Neural cell (in vitro differentiated cells): Measurements from ENCODE around the gene PTPRO. TPM values are rescaled to one million over a fixed set of nuclear protein-coding genes. Genes with fewer than 3 reads are reported as not detected.
A peak's percentile ranks its signal among the peaks of the same experiment; 100 is the strongest.

Experiments used
- H2AFZ ChIP-seq: fragments of 200-600, 300-800 bp; sonication (generic), shearing (Covaris generic); 2 replicates; pipeline ENCODE4 v1.6.0; 2014; ENCODE audit warnings: low read depth, mild to moderate bottlenecking, antibody characterized with exemption, low read length, moderate library complexity
- H3F3A ChIP-seq: fragments of 200-600 bp; shearing (Covaris generic); 2 replicates; pipeline ENCODE4 v1.6.1; 2016; ENCODE audit warnings: mild to moderate bottlenecking, moderate library complexity, mixed read lengths, antibody characterized with exemption, low read length; ENCODE audit not compliant: insufficient read depth, poor library complexity, severe bottlenecking
- H3K27ac ChIP-seq: fragments of 200-600, 300-800 bp; sonication (generic), shearing (Covaris generic); 2 replicates; pipeline ENCODE4 v1.5.1; 2014; ENCODE audit warnings: mild to moderate bottlenecking, low read length, moderate library complexity
- H3K27me3 ChIP-seq: fragments of 300-800, 200-600 bp; sonication (generic), shearing (Covaris generic); 2 replicates; pipeline ENCODE4 v1.6.0; 2014; ENCODE audit warnings: mild to moderate bottlenecking, low read depth, low read length, moderate library complexity; ENCODE audit not compliant: insufficient read depth
- H3K36me3 ChIP-seq: fragments of 300-800, 200-600 bp; sonication (generic), shearing (Covaris generic); 2 replicates; pipeline ENCODE4 v1.5.1; 2014; ENCODE audit warnings: mild to moderate bottlenecking, antibody characterized with exemption, low read length, moderate library complexity; ENCODE audit not compliant: insufficient read depth
- H3K4me2 ChIP-seq: fragments of 300-800, 200-600 bp; sonication (generic), shearing (Covaris generic); 2 replicates; pipeline ENCODE4 v1.6.0; 2014; ENCODE audit warnings: mild to moderate bottlenecking, low read length
- H3K4me3 ChIP-seq: fragments of 300-800, 200-600 bp; sonication (generic), shearing (Covaris generic); 2 replicates; pipeline ENCODE4 v1.5.1; 2014; ENCODE audit warnings: mild to moderate bottlenecking, low read length, moderate library complexity
- H3K79me2 ChIP-seq: fragments of 200-600 bp; shearing (Covaris generic); replicated peaks from 2 replicates; pipeline ENCODE4 v1.6.0; 2014; ENCODE audit warnings: mild to moderate bottlenecking, low read length, moderate library complexity; ENCODE audit not compliant: insufficient read depth
- H3K9ac ChIP-seq: fragments of 300-800, 200-600 bp; sonication (generic), shearing (Covaris generic); 2 replicates; pipeline ENCODE4 v1.6.1; 2016; ENCODE audit warnings: mild to moderate bottlenecking, low read length, mixed read lengths
- H3K9me2 ChIP-seq: fragments of 200-600 bp; shearing (Covaris generic); 2 replicates; pipeline ENCODE4 v1.6.1; 2016; ENCODE audit warnings: mild to moderate bottlenecking, low read length, mixed read lengths; ENCODE audit not compliant: insufficient read depth
- H3K9me3 ChIP-seq: fragments of 200-600, 300-800 bp; sonication (generic), shearing (Covaris generic); 2 replicates; pipeline ENCODE4 v1.6.1; 2016; ENCODE audit warnings: mild to moderate bottlenecking, mixed run types, low read length, moderate library complexity, mixed read lengths
- H4K20me1 ChIP-seq: fragments of 200-600 bp; shearing (Covaris generic); 2 replicates; pipeline ENCODE4 v1.6.1; 2016; ENCODE audit warnings: mild to moderate bottlenecking, mixed run types; ENCODE audit not compliant: insufficient read depth
- EP300 ChIP-seq: fragments of 450-650 bp; conservative IDR thresholded peaks from 2 replicates; pipeline ENCODE4 v1.6.1; 2014; ENCODE audit warnings: antibody characterized with exemption, mild to moderate bottlenecking, moderate library complexity; ENCODE audit not compliant: poor library complexity, severe bottlenecking
- EZH2 ChIP-seq: fragments of 200-600, 300-800 bp; shearing (Covaris generic), sonication (generic); IDR thresholded peaks from 2 replicates; pipeline ENCODE4 v1.6.1; 2014; ENCODE audit warnings: antibody characterized with exemption, low read length, borderline replicate concordance, mild to moderate bottlenecking; ENCODE audit not compliant: insufficient read depth, poor library complexity, severe bottlenecking
- MXI1 ChIP-seq: fragments of 450-650 bp; conservative IDR thresholded peaks from 2 replicates; pipeline ENCODE4 v1.6.1; 2014; ENCODE audit warnings: antibody characterized with exemption, mild to moderate bottlenecking; ENCODE audit not compliant: poor library complexity, severe bottlenecking
- POLR2AphosphoS5 ChIP-seq: IDR thresholded peaks from 2 replicates; pipeline ENCODE4 v1.6.1; 2012
- RAD21 ChIP-seq: fragments of 450-650 bp; conservative IDR thresholded peaks from 2 replicates; pipeline ENCODE4 v1.6.1; 2014; ENCODE audit warnings: antibody characterized with exemption, mild to moderate bottlenecking, moderate library complexity
- SMC3 ChIP-seq: fragments of 450-650 bp; conservative IDR thresholded peaks from 2 replicates; pipeline ENCODE4 v1.6.1; 2014; ENCODE audit warnings: antibody characterized with exemption, mild to moderate bottlenecking, moderate library complexity; ENCODE audit not compliant: poor library complexity
- TAF1 ChIP-seq: IDR thresholded peaks from 2 replicates; pipeline ENCODE4 v1.6.1; 2012; ENCODE audit warnings: low read depth
- polyA plus RNA-seq: library from polyadenylated mRNA; depleted of rRNA; stranded (reverse); fragments of >200 nt; gene quantifications from 2 replicates; pipeline ENCODE4 v1.2.3, GENCODE V29; 2014
- TF ChIP-seq, protein P1 (sequence below): fragments of 450-650 bp; IDR thresholded peaks from 2 replicates; pipeline ENCODE4 v1.5.1; 2014; ENCODE audit warnings: antibody characterized with exemption, mild to moderate bottlenecking, moderate library complexity; ENCODE audit not compliant: poor library complexity, severe bottlenecking
- TF ChIP-seq, protein P2 (sequence below): IDR thresholded peaks from 2 replicates; pipeline ENCODE4 v1.6.1; 2012; ENCODE audit warnings: borderline replicate concordance

PTPRO gene
- polyA plus RNA-seq, 1 donor from 2014 or later = 124 TPM

DNA sequence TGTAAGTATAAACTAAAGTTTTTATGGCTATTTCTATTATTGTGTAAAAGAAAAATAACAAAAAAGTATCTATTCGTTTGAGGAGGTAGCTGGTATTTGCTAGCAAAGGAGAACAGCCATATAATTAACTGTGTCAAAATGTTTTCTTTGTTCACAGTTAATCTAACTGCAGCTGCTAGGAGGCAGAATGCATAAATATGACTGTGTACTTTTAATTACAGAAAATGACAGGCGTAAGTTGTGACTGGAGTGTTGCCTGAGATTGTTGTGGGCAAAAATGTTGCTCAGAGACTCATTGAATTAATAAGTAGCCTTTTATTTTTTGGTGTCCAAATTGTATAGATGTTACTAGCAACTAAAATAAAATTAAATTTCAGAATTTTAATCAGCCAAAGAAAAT is 33.5 kb downstream of the PTPRO start:
- Histone ChIP-seq H3K4me3 (no peak overlapping the region), H3K36me3 (no peaks in the 10 kb centered on the region), H3K9ac (no peak overlapping the region), H3K27ac (peak overlapping the region; percentile 84), H3K79me2 (peaks cover 10% of the 10 kb centered on the region), H3K9me2 (no peaks in the 10 kb centered on the region), H3K9me3 (no peaks in the 10 kb centered on the region), H3K27me3 (no peaks in the 10 kb centered on the region), H2AFZ (no peak overlapping the region), H3K4me2 (no peak overlapping the region), H4K20me1 (no peaks in the 10 kb centered on the region), H3F3A (no peaks in the 10 kb centered on the region)
- TF ChIP-seq POLR2AphosphoS5 (no peak), MXI1 (no peak)

- no peaks in the 10 kb centered on the region for H3K36me3 ChIP-seq
- peak overlapping the region; percentile 55 for H3K4me3 ChIP-seq
- H3K27ac ChIP-seq = peak overlapping the region; percentile 84
These were observed 34.6 kb downstream of the PTPRO start for GRCh38 chr12:15356951-15357364.

More at GRCh38 chr12:15356951-15357364, 34.6 kb downstream of the PTPRO start:
- no peak overlapping the region for H2AFZ ChIP-seq
- peak overlapping the region; percentile 42 for H3K4me2 ChIP-seq
- H3K79me2 ChIP-seq = peaks cover 10% of the 10 kb centered on the region
- H3K9me2 ChIP-seq = no peaks in the 10 kb centered on the region
- no peaks in the 10 kb centered on the region for H3K9me3 ChIP-seq
- H3K9ac ChIP-seq = peak overlapping the region; percentile 54
- no peaks in the 10 kb centered on the region for H4K20me1 ChIP-seq
- H3K27me3 ChIP-seq = no peaks in the 10 kb centered on the region
- H3F3A ChIP-seq = no peaks in the 10 kb centered on the region
- peak; percentile 86 for TF ChIP-seq POLR2AphosphoS5
- no peak for TF ChIP-seq RAD21
- TF ChIP-seq MXI1 = peak; percentile 59
- TF ChIP-seq EP300 = peak; percentile 93
- no peak for TF ChIP-seq TAF1
- TF ChIP-seq SMC3 = peak; percentile 23
- no peak for TF ChIP-seq EZH2
- TF ChIP-seq, protein P1, sequence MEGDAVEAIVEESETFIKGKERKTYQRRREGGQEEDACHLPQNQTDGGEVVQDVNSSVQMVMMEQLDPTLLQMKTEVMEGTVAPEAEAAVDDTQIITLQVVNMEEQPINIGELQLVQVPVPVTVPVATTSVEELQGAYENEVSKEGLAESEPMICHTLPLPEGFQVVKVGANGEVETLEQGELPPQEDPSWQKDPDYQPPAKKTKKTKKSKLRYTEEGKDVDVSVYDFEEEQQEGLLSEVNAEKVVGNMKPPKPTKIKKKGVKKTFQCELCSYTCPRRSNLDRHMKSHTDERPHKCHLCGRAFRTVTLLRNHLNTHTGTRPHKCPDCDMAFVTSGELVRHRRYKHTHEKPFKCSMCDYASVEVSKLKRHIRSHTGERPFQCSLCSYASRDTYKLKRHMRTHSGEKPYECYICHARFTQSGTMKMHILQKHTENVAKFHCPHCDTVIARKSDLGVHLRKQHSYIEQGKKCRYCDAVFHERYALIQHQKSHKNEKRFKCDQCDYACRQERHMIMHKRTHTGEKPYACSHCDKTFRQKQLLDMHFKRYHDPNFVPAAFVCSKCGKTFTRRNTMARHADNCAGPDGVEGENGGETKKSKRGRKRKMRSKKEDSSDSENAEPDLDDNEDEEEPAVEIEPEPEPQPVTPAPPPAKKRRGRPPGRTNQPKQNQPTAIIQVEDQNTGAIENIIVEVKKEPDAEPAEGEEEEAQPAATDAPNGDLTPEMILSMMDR = no peak
- TF ChIP-seq, protein P2, sequence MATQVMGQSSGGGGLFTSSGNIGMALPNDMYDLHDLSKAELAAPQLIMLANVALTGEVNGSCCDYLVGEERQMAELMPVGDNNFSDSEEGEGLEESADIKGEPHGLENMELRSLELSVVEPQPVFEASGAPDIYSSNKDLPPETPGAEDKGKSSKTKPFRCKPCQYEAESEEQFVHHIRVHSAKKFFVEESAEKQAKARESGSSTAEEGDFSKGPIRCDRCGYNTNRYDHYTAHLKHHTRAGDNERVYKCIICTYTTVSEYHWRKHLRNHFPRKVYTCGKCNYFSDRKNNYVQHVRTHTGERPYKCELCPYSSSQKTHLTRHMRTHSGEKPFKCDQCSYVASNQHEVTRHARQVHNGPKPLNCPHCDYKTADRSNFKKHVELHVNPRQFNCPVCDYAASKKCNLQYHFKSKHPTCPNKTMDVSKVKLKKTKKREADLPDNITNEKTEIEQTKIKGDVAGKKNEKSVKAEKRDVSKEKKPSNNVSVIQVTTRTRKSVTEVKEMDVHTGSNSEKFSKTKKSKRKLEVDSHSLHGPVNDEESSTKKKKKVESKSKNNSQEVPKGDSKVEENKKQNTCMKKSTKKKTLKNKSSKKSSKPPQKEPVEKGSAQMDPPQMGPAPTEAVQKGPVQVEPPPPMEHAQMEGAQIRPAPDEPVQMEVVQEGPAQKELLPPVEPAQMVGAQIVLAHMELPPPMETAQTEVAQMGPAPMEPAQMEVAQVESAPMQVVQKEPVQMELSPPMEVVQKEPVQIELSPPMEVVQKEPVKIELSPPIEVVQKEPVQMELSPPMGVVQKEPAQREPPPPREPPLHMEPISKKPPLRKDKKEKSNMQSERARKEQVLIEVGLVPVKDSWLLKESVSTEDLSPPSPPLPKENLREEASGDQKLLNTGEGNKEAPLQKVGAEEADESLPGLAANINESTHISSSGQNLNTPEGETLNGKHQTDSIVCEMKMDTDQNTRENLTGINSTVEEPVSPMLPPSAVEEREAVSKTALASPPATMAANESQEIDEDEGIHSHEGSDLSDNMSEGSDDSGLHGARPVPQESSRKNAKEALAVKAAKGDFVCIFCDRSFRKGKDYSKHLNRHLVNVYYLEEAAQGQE = peak; percentile 67
